OCI-LY7 (cell line): Measurements from ENCODE around the gene CADM2. TPM values are rescaled to one million over a fixed set of nuclear protein-coding genes. Genes with fewer than 3 reads are reported as not detected.

Experiments
- BruUV-seq: library from RNA; stranded (reverse); fragments of 400-500 nt; replicated peaks from 2 replicates; lab custom pipeline; 2021; lab: Mats Ljungman, UMichigan
- CTCF ChIA-PET: fragments of 300-600 bp; sonication (Branson Sonifier 250); formaldehyde crosslinking; loops from one replicate; lab custom pipeline; 2022; ENCODE audit warnings: antibody characterized with exemption; ENCODE audit not compliant: unreplicated experiment; lab: Charles Lee
- POLR2A ChIA-PET: fragments of 300-600 bp; sonication (Branson Sonifier 250); formaldehyde crosslinking; loops from one replicate; lab custom pipeline; 2022; ENCODE audit warnings: antibody characterized with exemption; lab: Charles Lee
- DNase-seq: peaks from one replicate; pipeline ENCODE4 v3.0.0-alpha.2; 2015; ENCODE audit warnings: low spot score
- H2AFZ ChIP-seq: fragments of 200-600 bp; sonication (generic), shearing (Covaris generic); 2 replicates; pipeline ENCODE4 v1.6.1; 2014; ENCODE audit warnings: mild to moderate bottlenecking, antibody characterized with exemption, low read length, moderate library complexity
- H3K27ac ChIP-seq: fragments of 200-600 bp; sonication (generic); 2 replicates; pipeline ENCODE4 v1.5.1; 2014; ENCODE audit warnings: mixed run types, low read depth, mild to moderate bottlenecking, moderate library complexity, low read length, inconsistent platforms; ENCODE audit not compliant: poor library complexity, severe bottlenecking
- H3K36me3 ChIP-seq: fragments of 200-600 bp; sonication (generic); 2 replicates; pipeline ENCODE4 v1.6.1; 2014; ENCODE audit warnings: mild to moderate bottlenecking, antibody characterized with exemption, low read length, moderate library complexity, mixed read lengths; ENCODE audit not compliant: insufficient read depth
- H3K4me1 ChIP-seq: fragments of 200-600 bp; sonication (generic); 2 replicates; pipeline ENCODE4 v1.5.1; 2014; ENCODE audit warnings: mild to moderate bottlenecking, low read length; ENCODE audit not compliant: insufficient read depth, poor library complexity, severe bottlenecking
- H3K4me2 ChIP-seq: fragments of 200-600 bp; sonication (generic); 2 replicates; pipeline ENCODE4 v1.6.1; 2014; ENCODE audit warnings: mild to moderate bottlenecking, low read length
- H3K4me3 ChIP-seq: fragments of 200-600 bp; sonication (generic); 2 replicates; pipeline ENCODE4 v1.5.1; 2014; ENCODE audit warnings: mild to moderate bottlenecking, low read depth, low read length; ENCODE audit not compliant: poor library complexity, severe bottlenecking
- H3K79me2 ChIP-seq: fragments of 200-600 bp; sonication (generic); 2 replicates; pipeline ENCODE4 v1.6.1; 2016; ENCODE audit warnings: low read depth, mild to moderate bottlenecking, low read length, moderate library complexity, mixed read lengths; ENCODE audit not compliant: insufficient read depth
- H3K9me2 ChIP-seq: fragments of 200-600 bp; sonication (generic); 2 replicates; pipeline ENCODE4 v1.6.1; 2016; ENCODE audit warnings: mild to moderate bottlenecking, low read length, mixed read lengths; ENCODE audit not compliant: insufficient read depth
- H3K9me3 ChIP-seq: fragments of 200-600 bp; sonication (generic); 2 replicates; pipeline ENCODE4 v1.6.1; 2014; ENCODE audit warnings: mild to moderate bottlenecking, mixed run types, low read length, mixed read lengths
- H4K20me1 ChIP-seq: fragments of 200-600 bp; sonication (generic); 2 replicates; pipeline ENCODE4 v1.6.1; 2014; ENCODE audit warnings: mild to moderate bottlenecking, antibody characterized with exemption, low read length, moderate library complexity, mixed read lengths; ENCODE audit not compliant: insufficient read depth
- CTCF ChIP-seq: fragments of 200-600 bp; sonication (generic); conservative IDR thresholded peaks from 2 replicates; pipeline ENCODE4 v1.5.1; 2014; ENCODE audit warnings: mild to moderate bottlenecking, antibody characterized with exemption, low read length, moderate library complexity, mixed read lengths
- EZH2phosphoT487 ChIP-seq: fragments of 200-600 bp; sonication (generic); IDR thresholded peaks from 2 replicates; pipeline ENCODE4 v1.6.1; 2018; ENCODE audit warnings: low read depth, borderline replicate concordance, mild to moderate bottlenecking, mixed run types, antibody characterized with exemption, low read length, moderate library complexity, mixed read lengths
- intact Hi-C: fragments of 100-400 bp; cut with micrococcal nuclease; formaldehyde crosslinking; loops from one replicate; pipeline ENCODE4 v1.10.0; 2022; ENCODE audit not compliant: unreplicated experiment
- total RNA-seq, 2 experiments: library from RNA; depleted of rRNA in 1 of 2; stranded (reverse); fragments of >200 nt in 1 of 2; shearing (Covaris generic) in 1 of 2; gene quantifications; 2 replicates each; pipeline ENCODE4 v1.2.3, GENCODE V29; 2014 to 2022

The CADM2 gene
- total RNA-seq, 2 experiments from 2014 or later = not detected

GRCh38 chr3:85851071-85851470, 892.3 kb downstream of the CADM2 start:
- Histone ChIP-seq H3K79me2 (no peaks in the 10 kb centered on the region), H3K9me2 (no peaks in the 10 kb centered on the region), H3K4me1 (no peaks in the 10 kb centered on the region), H2AFZ (no peak overlapping the region), H4K20me1 (no peaks in the 10 kb centered on the region), H3K27ac (no peak overlapping the region), H3K9me3 (no peaks in the 10 kb centered on the region), H3K4me2 (no peak overlapping the region), H3K36me3 (no peaks in the 10 kb centered on the region), H3K4me3 (no peak overlapping the region)
- no TSS peak for BruUV-seq
- ChIA-PET POLR2A (no interaction called here), CTCF (no interaction called here)
- TF ChIP-seq EZH2phosphoT487 = no peak
- TF ChIP-seq CTCF = no peak
- DNase-seq = no peak
- intact Hi-C loops = no loop called here

GRCh38 chr3:85853805-85854204, 895.0 kb downstream of the CADM2 start:
- BruUV-seq = no TSS peak

More at GRCh38 chr3:85853805-85854204, 895.0 kb downstream of the CADM2 start:
- POLR2A ChIA-PET = interaction anchor here (0.6 to 0.7 kb wide), 2 partner anchors 22 to 729 kb away, joined by 3 to 5 read pairs; no protein-coding TSS in a partner anchor
- Histone ChIP-seq H4K20me1 (no peaks in the 10 kb centered on the region), H3K79me2 (no peaks in the 10 kb centered on the region), H3K27ac (no peak overlapping the region), H3K36me3 (no peaks in the 10 kb centered on the region), H2AFZ (no peak overlapping the region), H3K4me3 (no peak overlapping the region), H3K4me1 (no peaks in the 10 kb centered on the region), H3K9me3 (no peaks in the 10 kb centered on the region), H3K9me2 (no peaks in the 10 kb centered on the region), H3K4me2 (no peak overlapping the region)
- CTCF ChIA-PET = no interaction called here
- intact Hi-C loops = no loop called here
- no peak for TF ChIP-seq CTCF
- no peak for DNase-seq
